A549 (cell line): ENCODE results near the gene NFAM1.

Experiments
- NFE2L2 ChIP-seq: fragments of 150-350 bp; conservative IDR thresholded peaks from 2 replicates; pipeline ENCODE4 v1.6.1; 2014; ENCODE audit warnings: low read length
- POLR2A ChIP-seq: IDR thresholded peaks from 2 replicates; pipeline ENCODE4 v1.6.1; 2012; ENCODE audit warnings: mild to moderate bottlenecking, low read length
- SMC3 ChIP-seq: fragments of >200 bp; sonication (Bioruptor Twin); formaldehyde crosslinking; IDR thresholded peaks from 3 replicates; pipeline ENCODE4 v1.6.1; 2018; ENCODE audit warnings: inconsistent platforms
- TF ChIP-seq, protein P1 (sequence below): fragments of >200 bp; sonication (Bioruptor Twin); formaldehyde crosslinking; IDR thresholded peaks from 3 replicates; pipeline ENCODE4 v1.5.1; 2016

GRCh38 chr22:42335839-42336378 is 96.3 kb downstream of the NFAM1 start:
- TF ChIP-seq SMC3 = no peak
- TF ChIP-seq, protein P1, sequence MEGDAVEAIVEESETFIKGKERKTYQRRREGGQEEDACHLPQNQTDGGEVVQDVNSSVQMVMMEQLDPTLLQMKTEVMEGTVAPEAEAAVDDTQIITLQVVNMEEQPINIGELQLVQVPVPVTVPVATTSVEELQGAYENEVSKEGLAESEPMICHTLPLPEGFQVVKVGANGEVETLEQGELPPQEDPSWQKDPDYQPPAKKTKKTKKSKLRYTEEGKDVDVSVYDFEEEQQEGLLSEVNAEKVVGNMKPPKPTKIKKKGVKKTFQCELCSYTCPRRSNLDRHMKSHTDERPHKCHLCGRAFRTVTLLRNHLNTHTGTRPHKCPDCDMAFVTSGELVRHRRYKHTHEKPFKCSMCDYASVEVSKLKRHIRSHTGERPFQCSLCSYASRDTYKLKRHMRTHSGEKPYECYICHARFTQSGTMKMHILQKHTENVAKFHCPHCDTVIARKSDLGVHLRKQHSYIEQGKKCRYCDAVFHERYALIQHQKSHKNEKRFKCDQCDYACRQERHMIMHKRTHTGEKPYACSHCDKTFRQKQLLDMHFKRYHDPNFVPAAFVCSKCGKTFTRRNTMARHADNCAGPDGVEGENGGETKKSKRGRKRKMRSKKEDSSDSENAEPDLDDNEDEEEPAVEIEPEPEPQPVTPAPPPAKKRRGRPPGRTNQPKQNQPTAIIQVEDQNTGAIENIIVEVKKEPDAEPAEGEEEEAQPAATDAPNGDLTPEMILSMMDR = no peak
- no peak for TF ChIP-seq NFE2L2
- no peak for TF ChIP-seq POLR2A
